K562 (cell line): ENCODE results near the gene CCKAR. TPM values are rescaled to one million over a fixed set of nuclear protein-coding genes. Genes with fewer than 3 reads are reported as not detected.

Experiments
- BRCA1 ChIP-seq, 2 experiments: fragments of 450-650 bp in 1 of 2; sonication (generic) in 1 of 2; formaldehyde crosslinking in 1 of 2; IDR thresholded peaks; 2 replicates each; pipeline versions ENCODE4 v1.5.0 to v1.6.1; 2017 to 2020; ENCODE audit warnings: mild to moderate bottlenecking in 1 of 2, missing genetic modification reagents in 1 of 2
- CHCHD3 ChIP-seq: fragments of 250-450 bp; sonication (Bioruptor Pico); IDR thresholded peaks from 2 replicates; pipeline ENCODE4 v2.1.2; 2022; ENCODE audit warnings: mild to moderate bottlenecking
- COPS2 ChIP-seq: fragments of 450-650 bp; conservative IDR thresholded peaks from 2 replicates; pipeline ENCODE4 v1.6.1; 2016; ENCODE audit warnings: mild to moderate bottlenecking, moderate library complexity
- CREB1 ChIP-seq, 2 experiments: sonication (generic) in 1 of 2; formaldehyde crosslinking in 1 of 2; IDR thresholded peaks; 2 replicates each; pipeline versions ENCODE4 v1.6.1 to v1.8.0; 2012 to 2022; ENCODE audit warnings: inconsistent platforms in 1 of 2, mild to moderate bottlenecking in 1 of 2, missing genetic modification reagents in 1 of 2, moderate library complexity in 1 of 2
- CXXC5 ChIP-seq: fragments of 250-450 bp; sonication (Bioruptor Pico); IDR thresholded peaks from 2 replicates; pipeline ENCODE4 v1.8.0; 2022; ENCODE audit warnings: inconsistent platforms, mild to moderate bottlenecking, moderate library complexity
- DEAF1 ChIP-seq: fragments of 450-650 bp; formaldehyde crosslinking; IDR thresholded peaks from 2 replicates; pipeline ENCODE4 v1.4.0; 2020; ENCODE audit warnings: mild to moderate bottlenecking, moderate library complexity
- MCM2 ChIP-seq: fragments of 450-650 bp; IDR thresholded peaks from 2 replicates; pipeline ENCODE4 v1.6.1; 2017; ENCODE audit warnings: low read depth, mild to moderate bottlenecking
- PHB2 ChIP-seq: fragments of 450-650 bp; IDR thresholded peaks from 2 replicates; pipeline ENCODE4 v1.6.1; 2017; ENCODE audit warnings: low read depth
- POLR2B ChIP-seq: fragments of 450-650 bp; IDR thresholded peaks from 2 replicates; pipeline ENCODE4 v1.6.1; 2018; ENCODE audit warnings: low read depth; ENCODE audit not compliant: partially characterized antibody
- PTTG1 ChIP-seq: fragments of 450-650 bp; IDR thresholded peaks from 2 replicates; pipeline ENCODE4 v1.6.1; 2016; ENCODE audit warnings: low read depth, mild to moderate bottlenecking, missing genetic modification characterization, missing compliant biosample characterization
- RREB1 ChIP-seq: fragments of 250-450 bp; sonication (Bioruptor Pico); IDR thresholded peaks from 2 replicates; pipeline ENCODE4 v1.4.0; 2020
- SMC3 ChIP-seq: conservative IDR thresholded peaks from 2 replicates; pipeline ENCODE4 v1.6.1; 2011; ENCODE audit warnings: low read depth, low read length, improper control_type of control experiment; ENCODE audit not compliant: insufficient read depth
- STAT5B ChIP-seq: fragments of 250-450 bp; sonication (Bioruptor Pico); IDR thresholded peaks from 2 replicates; pipeline ENCODE4 v1.8.0; 2021; ENCODE audit warnings: mild to moderate bottlenecking, inconsistent platforms
- TGIF2 ChIP-seq: sonication (generic); formaldehyde crosslinking; IDR thresholded peaks from 2 replicates; pipeline ENCODE4 v1.8.1; 2022; ENCODE audit warnings: mild to moderate bottlenecking, missing genetic modification reagents, moderate library complexity
- ZNF146 ChIP-seq: IDR thresholded peaks from one replicate; pipeline ENCODE4 v1.6.1; 2018; ENCODE audit warnings: missing compliant biosample characterization; ENCODE audit not compliant: unreplicated experiment
- ZNF764 ChIP-seq: fragments of 250-450 bp; sonication (Bioruptor Pico); IDR thresholded peaks from 2 replicates; pipeline ENCODE4 v1.4.0; 2020; ENCODE audit warnings: low read depth, mild to moderate bottlenecking, moderate library complexity
- polyA plus RNA-seq, 8 experiments: library from polyadenylated mRNA; depleted of rRNA in 4 of 8; stranded (reverse) in 5 of 8; unstranded in 3 of 8; fragments of >200 nt; fragmentation: Nextera tagmentation in 2 of 8; fragmentation: Illumina TruSeq in 1 of 8; extraction: Ambion mirVana in 2 of 8; extraction: Trizol in 1 of 8; gene quantifications; 2 replicates each; pipeline versions ENCODE4 v1.2.1 to v1.2.3, GENCODE V29; 2011 to 2014; ENCODE audit warnings: inconsistent platforms in 1 of 8, missing spikeins in 1 of 8
- total RNA-seq, 7 experiments: library from RNA; depleted of rRNA in 6 of 7; stranded (reverse); fragments of >200 nt in 6 of 7; fragmentation: Illumina TruSeq in 2 of 7; extraction: Trizol in 2 of 7; gene quantifications; 2 replicates each; pipeline versions ENCODE4 v1.2.1 to v1.2.3, GENCODE V29; 2011 to 2021; ENCODE audit warnings: low replicate concordance in 1 of 7
- TF ChIP-seq, protein P1 (sequence below): sonication (generic); formaldehyde crosslinking; IDR thresholded peaks from 2 replicates; pipeline ENCODE4 v1.8.1; 2023; ENCODE audit warnings: mild to moderate bottlenecking, missing genetic modification reagents

CCKAR gene
- total and polyA plus RNA-seq, 9 of the 15 experiments (the other 6 are each of a cell fraction or from before 2014, with no cell fraction given) = not detected

DNA sequence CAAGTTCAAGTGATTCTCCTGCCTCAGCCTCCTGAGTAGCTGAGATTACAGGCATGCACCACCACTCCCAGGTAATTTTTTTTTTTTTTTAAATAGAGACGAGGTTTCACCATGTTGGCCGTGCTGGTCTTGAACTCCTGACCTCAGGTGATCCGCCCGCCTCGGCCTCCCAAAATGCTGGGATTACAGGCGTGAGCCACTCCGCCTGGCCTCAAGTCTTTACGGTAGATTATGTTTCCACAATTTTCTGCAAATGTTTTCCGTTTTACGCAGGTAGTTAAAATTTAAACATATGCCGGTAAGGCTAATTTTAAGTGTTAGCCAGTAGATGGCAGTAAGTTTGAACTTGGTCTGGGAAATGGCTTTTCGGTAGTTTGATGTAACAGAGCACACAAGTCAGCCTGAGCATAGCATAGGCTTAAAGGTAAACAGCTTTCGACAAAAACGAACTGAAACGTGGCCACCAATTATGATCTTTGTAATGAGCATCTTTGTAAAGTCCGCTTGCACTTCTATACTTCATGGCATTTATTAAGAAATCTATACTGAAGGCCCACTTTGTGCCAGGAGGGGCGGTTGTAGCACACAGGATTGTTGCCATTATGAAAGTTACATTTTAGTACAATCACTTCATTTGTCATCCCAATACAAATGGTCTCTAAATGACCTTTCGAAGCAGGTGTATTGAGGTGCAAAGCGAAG is 31.1 kb downstream of the CCKAR start (continued):
- TF ChIP-seq, protein P1, sequence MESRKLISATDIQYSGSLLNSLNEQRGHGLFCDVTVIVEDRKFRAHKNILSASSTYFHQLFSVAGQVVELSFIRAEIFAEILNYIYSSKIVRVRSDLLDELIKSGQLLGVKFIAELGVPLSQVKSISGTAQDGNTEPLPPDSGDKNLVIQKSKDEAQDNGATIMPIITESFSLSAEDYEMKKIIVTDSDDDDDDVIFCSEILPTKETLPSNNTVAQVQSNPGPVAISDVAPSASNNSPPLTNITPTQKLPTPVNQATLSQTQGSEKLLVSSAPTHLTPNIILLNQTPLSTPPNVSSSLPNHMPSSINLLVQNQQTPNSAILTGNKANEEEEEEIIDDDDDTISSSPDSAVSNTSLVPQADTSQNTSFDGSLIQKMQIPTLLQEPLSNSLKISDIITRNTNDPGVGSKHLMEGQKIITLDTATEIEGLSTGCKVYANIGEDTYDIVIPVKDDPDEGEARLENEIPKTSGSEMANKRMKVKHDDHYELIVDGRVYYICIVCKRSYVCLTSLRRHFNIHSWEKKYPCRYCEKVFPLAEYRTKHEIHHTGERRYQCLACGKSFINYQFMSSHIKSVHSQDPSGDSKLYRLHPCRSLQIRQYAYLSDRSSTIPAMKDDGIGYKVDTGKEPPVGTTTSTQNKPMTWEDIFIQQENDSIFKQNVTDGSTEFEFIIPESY (CRISPR knock-in tag) = no peak
- TF ChIP-seq BRCA1 (IDR thresholded peaks at IDR 0.05) = no peak
- no peak for TF ChIP-seq BRCA1 (CRISPR knock-in tag; IDR thresholded peaks at IDR 0.05)
- no peak for TF ChIP-seq POLR2B
- TF ChIP-seq STAT5B (CRISPR knock-in tag) = no peak
- TF ChIP-seq TGIF2 = no peak
- no peak for TF ChIP-seq ZNF146 (CRISPR knock-in tag)
- TF ChIP-seq COPS2 = no peak
- no peak for TF ChIP-seq MCM2
- TF ChIP-seq PTTG1 (tag) = no peak
- TF ChIP-seq PHB2 = no peak
- no peak for TF ChIP-seq ZNF764 (CRISPR knock-in tag)
- no peak for TF ChIP-seq RREB1
- TF ChIP-seq CREB1 (IDR thresholded peaks at IDR 0.05) = no peak
- TF ChIP-seq CREB1 (CRISPR knock-in tag; IDR thresholded peaks at IDR 0.05) = no peak
- TF ChIP-seq CXXC5 = 0 out of 2 replicates have a peak, but pooled peaks have one; percentile 19
- TF ChIP-seq SMC3 = peak; percentile 23; the same call in 1 of the 2 replicates
- no peak for TF ChIP-seq CHCHD3 (CRISPR knock-in tag)
- TF ChIP-seq DEAF1 (CRISPR knock-in tag) = peak; percentile 45; the same call in 1 of the 2 replicates
